IMR-90 (cell line): ENCODE data around the gene ZNF529. TPM values are rescaled to one million over a fixed set of nuclear protein-coding genes. Genes with fewer than 3 reads are reported as not detected.

Source experiments
- ATAC-seq: fragments of 200-7000 bp; cut with Tn5 transposase; 2 replicates; pipeline ENCODE4 v1.9.1; 2020; ENCODE audit warnings: low read depth, mild to moderate bottlenecking, moderate library complexity
- BruUV-seq: library from RNA; stranded (reverse); fragments of 400-500 nt; replicated peaks from 2 replicates; lab custom pipeline; 2021; lab: Mats Ljungman, UMichigan
- CTCF ChIA-PET: fragments of 300-600 bp; formaldehyde crosslinking; extraction: SDS; loops from one replicate; lab custom pipeline; 2021; ENCODE audit warnings: antibody characterized with exemption; lab: Yijun Ruan, JAX
- POLR2A ChIA-PET: fragments of 300-600 bp; sonication (Branson Sonifier 250); formaldehyde crosslinking; loops from one replicate; lab custom pipeline; 2022; ENCODE audit warnings: antibody characterized with exemption; ENCODE audit not compliant: unreplicated experiment; lab: Charles Lee
- DNase-seq: peaks from one replicate; pipeline ENCODE4 v3.0.0; 2013
- H2AFZ ChIP-seq: replicated peaks from 2 replicates; pipeline ENCODE3; 2013; ENCODE audit warnings: low read length, mild to moderate bottlenecking; ENCODE audit not compliant: poor library complexity
- H2AK5ac ChIP-seq: 2 replicates; pipeline ENCODE4 v1.6.1; 2013; ENCODE audit warnings: low read depth, low read length, inconsistent platforms
- H2AK9ac ChIP-seq: replicated peaks from 2 replicates; pipeline ENCODE3; 2013; ENCODE audit warnings: mild to moderate bottlenecking, low read depth, low read length, moderate library complexity; ENCODE audit not compliant: poor library complexity
- H2BK120ac ChIP-seq: 2 replicates; pipeline ENCODE4 v1.6.1; 2013; ENCODE audit warnings: low read depth, low read length, inconsistent platforms
- H2BK15ac ChIP-seq: 3 replicates; pipeline ENCODE4 v1.6.1; 2013; ENCODE audit warnings: low read depth, low read length, inconsistent platforms
- H2BK20ac ChIP-seq: 2 replicates; pipeline ENCODE4 v1.6.1; 2013; ENCODE audit warnings: low read depth, mild to moderate bottlenecking, inconsistent platforms, low read length, moderate library complexity
- H2BK5ac ChIP-seq: 2 replicates; pipeline ENCODE4 v1.6.1; 2013; ENCODE audit warnings: mild to moderate bottlenecking, low read depth, low read length, inconsistent platforms; ENCODE audit not compliant: poor library complexity, severe bottlenecking
- H3K14ac ChIP-seq: replicated peaks from 2 replicates; pipeline ENCODE4 v1.6.1; 2013; ENCODE audit warnings: low read depth, low read length, inconsistent platforms
- H3K18ac ChIP-seq: 2 replicates; pipeline ENCODE4 v1.6.1; 2013; ENCODE audit warnings: low read depth, low read length, control low read depth
- H3K23ac ChIP-seq: 2 replicates; pipeline ENCODE4 v1.6.1; 2013; ENCODE audit warnings: low read depth, low read length, inconsistent platforms
- H3K27ac ChIP-seq: 2 replicates; pipeline ENCODE4 v1.5.1; 2013; ENCODE audit warnings: mild to moderate bottlenecking, control low read depth, low read length; ENCODE audit not compliant: insufficient read depth
- H3K27me3 ChIP-seq: 2 replicates; pipeline ENCODE4 v1.6.1; 2013; ENCODE audit warnings: low read length; ENCODE audit not compliant: control insufficient read depth, insufficient read depth
- H3K36me3 ChIP-seq: 2 replicates; pipeline ENCODE4 v1.6.1; 2013; ENCODE audit warnings: low read length, mixed read lengths; ENCODE audit not compliant: control insufficient read depth, insufficient read depth
- H3K4ac ChIP-seq: 2 replicates; pipeline ENCODE4 v1.6.1; 2013; ENCODE audit warnings: low read depth, low read length, inconsistent platforms
- H3K4me1 ChIP-seq: 2 replicates; pipeline ENCODE4 v1.6.1; 2013; ENCODE audit warnings: low read length, mixed read lengths; ENCODE audit not compliant: control insufficient read depth, insufficient read depth
- H3K4me2 ChIP-seq: 2 replicates; pipeline ENCODE4 v1.6.1; 2013; ENCODE audit warnings: low read depth, mild to moderate bottlenecking, control low read depth, low read length, moderate library complexity
- H3K4me3 ChIP-seq: 2 replicates; pipeline ENCODE4 v1.5.1; 2013; ENCODE audit warnings: low read depth, mild to moderate bottlenecking, control low read depth, low read length, moderate library complexity; ENCODE audit not compliant: insufficient read depth
- H3K56ac ChIP-seq: 2 replicates; pipeline ENCODE4 v1.6.1; 2013; ENCODE audit warnings: low read length, inconsistent platforms; ENCODE audit not compliant: insufficient read depth; ENCODE audit errors: extremely low read depth
- H3K79me1 ChIP-seq, 2 experiments: 2 replicates each; pipeline ENCODE4 v1.6.1; 2013; ENCODE audit warnings: low read length in 2 of 2, inconsistent platforms in 1 of 2, low read depth in 1 of 2
- H3K9ac ChIP-seq: 2 replicates; pipeline ENCODE4 v1.6.1; 2013; ENCODE audit warnings: low read depth, low read length, control low read depth
- H3K9me1 ChIP-seq: 2 replicates; pipeline ENCODE4 v1.6.1; 2013; ENCODE audit warnings: low read length, inconsistent platforms; ENCODE audit not compliant: insufficient read depth
- H3K9me3 ChIP-seq: 2 replicates; pipeline ENCODE4 v1.6.1; 2013; ENCODE audit warnings: low read length; ENCODE audit not compliant: control insufficient read depth, insufficient read depth
- H4K20me1 ChIP-seq: 2 replicates; pipeline ENCODE4 v1.6.1; 2013; ENCODE audit warnings: low read length, inconsistent platforms; ENCODE audit not compliant: insufficient read depth
- H4K5ac ChIP-seq: 2 replicates; pipeline ENCODE4 v1.6.1; 2013; ENCODE audit warnings: mild to moderate bottlenecking, low read depth, low read length, control low read depth
- H4K8ac ChIP-seq, 2 experiments: 2 replicates each; pipeline ENCODE4 v1.6.1; 2013; ENCODE audit warnings: low read depth in 2 of 2, low read length in 2 of 2, control low read depth in 1 of 2, inconsistent platforms in 1 of 2
- H4K91ac ChIP-seq: 2 replicates; pipeline ENCODE4 v1.6.1; 2013; ENCODE audit warnings: low read depth, low read length, inconsistent platforms; ENCODE audit not compliant: insufficient read depth
- CHD1 ChIP-seq: IDR thresholded peaks from 2 replicates; pipeline ENCODE4 v1.6.1; 2012; ENCODE audit warnings: low read depth, low read length, improper control_type of control experiment
- CTCF ChIP-seq: conservative IDR thresholded peaks from 2 replicates; pipeline ENCODE4 v1.5.1; 2012; ENCODE audit warnings: mild to moderate bottlenecking, low read depth, low read length, improper control_type of control experiment
- ELK1 ChIP-seq: fragments of 150-350 bp; IDR thresholded peaks from 2 replicates; pipeline ENCODE4 v1.6.1; 2016; ENCODE audit warnings: low read depth, mild to moderate bottlenecking, low read length, moderate library complexity, borderline replicate concordance
- FOS ChIP-seq: fragments of 150-350 bp; IDR thresholded peaks from 2 replicates; pipeline ENCODE4 v1.6.1; 2016; ENCODE audit warnings: low read depth, low read length
- MAFK ChIP-seq: IDR thresholded peaks from 2 replicates; pipeline ENCODE4 v1.6.1; 2012; ENCODE audit warnings: low read depth, low read length, improper control_type of control experiment
- MAZ ChIP-seq: IDR thresholded peaks from 2 replicates; pipeline ENCODE4 v1.6.1; 2012; ENCODE audit warnings: low read depth, mild to moderate bottlenecking, low read length, improper control_type of control experiment, moderate library complexity, borderline replicate concordance
- MXI1 ChIP-seq: IDR thresholded peaks from 2 replicates; pipeline ENCODE4 v1.6.1; 2012; ENCODE audit warnings: low read depth, mild to moderate bottlenecking, low read length, moderate library complexity, borderline replicate concordance
- NFE2L2 ChIP-seq: fragments of 150-350 bp; IDR thresholded peaks from 2 replicates; pipeline ENCODE4 v1.6.1; 2016; ENCODE audit warnings: low read depth, mild to moderate bottlenecking, low read length
- RAD21 ChIP-seq: IDR thresholded peaks from 2 replicates; pipeline ENCODE4 v1.6.1; 2012; ENCODE audit warnings: low read length, improper control_type of control experiment
- RCOR1 ChIP-seq: IDR thresholded peaks from 2 replicates; pipeline ENCODE4 v1.6.1; 2012; ENCODE audit warnings: mild to moderate bottlenecking, low read length, improper control_type of control experiment; ENCODE audit not compliant: insufficient replicate concordance
- SMC3 ChIP-seq: fragments of 150-350 bp; IDR thresholded peaks from 2 replicates; pipeline ENCODE4 v1.6.1; 2016; ENCODE audit warnings: low read depth, mild to moderate bottlenecking, antibody characterized with exemption, low read length, moderate library complexity
- WGBS, 2 experiments: methylation state at CpG; one replicate each; pipeline versions ENCODE4 v1.1.5 to v1.1.7; 2013; ENCODE audit warnings: missing lambda C conversion rate in 2 of 2; ENCODE audit not compliant: insufficient read length in 1 of 2; ENCODE audit errors: extremely low coverage in 2 of 2; 5-methylcytosine and 5-hydroxymethylcytosine counted together
- dilution Hi-C: fragments of 300-500 bp; cut with HindIII; formaldehyde crosslinking; loops from one replicate; pipeline ENCODE4 v1.14.3; 2018; ENCODE audit warnings: low sequenced_read_pairs; ENCODE audit not compliant: unreplicated experiment
- in situ Hi-C: fragments of 300-500 bp; cut with MboI; formaldehyde crosslinking; loops from 3 replicates; pipeline ENCODE4 v1.14.3; 2019; ENCODE audit warnings: low sequenced_read_pairs, inconsistent platforms, mixed read lengths
- intact Hi-C: fragments of 100-400 bp; cut with micrococcal nuclease; formaldehyde crosslinking; loops from 2 replicates; pipeline ENCODE4 v1.10.0; 2022
- polyA plus RNA-seq, 3 experiments: library from polyadenylated mRNA; depleted of rRNA; stranded (reverse); fragments of >200 nt; gene quantifications; 2 replicates each; pipeline ENCODE4 v1.2.3, GENCODE V29; 2012; ENCODE audit warnings: low replicate concordance in 1 of 3
- total RNA-seq: library from RNA; depleted of rRNA; stranded (reverse); fragments of >200 nt; gene quantifications from 2 replicates; pipeline ENCODE4 v1.2.3, GENCODE V29; 2012

The ZNF529 gene
- total and polyA plus RNA-seq, 2 of the 4 experiments (the other 2 are of a cell fraction): 2.4 to 6.8 TPM

- ATAC-seq (no peak), DNase-seq (peak; percentile 3)
- dilution Hi-C loops (no loop called here), in situ Hi-C loops (no loop called here), intact Hi-C loops (no loop called here)
- no TSS peak for BruUV-seq
- Histone ChIP-seq H3K79me1 (no peaks in the 10 kb centered on the region), H3K27me3 (no peaks in the 10 kb centered on the region), H3K27ac (no peak overlapping the region), H3K4me1 (no peaks in the 10 kb centered on the region), H3K4me3 (no peak overlapping the region), H4K5ac (no peak overlapping the region), H3K9ac (no peak overlapping the region), H3K4me2 (no peak overlapping the region), H2AFZ (no peak overlapping the region), H3K4ac (no peak overlapping the region), H2AK5ac (no peak overlapping the region), H2AK9ac (no peak overlapping the region), H3K9me1 (no peaks in the 10 kb centered on the region), H2BK15ac (no peak overlapping the region), H3K14ac (no peak overlapping the region), H3K18ac (no peak overlapping the region), H4K20me1 (no peaks in the 10 kb centered on the region), H3K56ac (no peak overlapping the region), H2BK20ac (no peak overlapping the region), H4K8ac (no peak overlapping the region), H2BK5ac (no peak overlapping the region), H3K9me3 (peaks cover 64% of the 10 kb centered on the region), H3K23ac (no peak overlapping the region), H3K36me3 (peaks cover 38% of the 10 kb centered on the region), H2BK120ac (no peak overlapping the region), H4K91ac (no peak overlapping the region)
- no CpG with 5 or more reads among the region's 5 CpGs for WGBS, 2 experiments
- CTCF ChIA-PET: no interaction called here
- no peak for TF ChIP-seq CTCF
- TF ChIP-seq SMC3: no peak
- TF ChIP-seq RAD21: no peak
- TF ChIP-seq FOS: no peak
- TF ChIP-seq MAZ: no peak
- TF ChIP-seq CHD1: no peak
- no peak for TF ChIP-seq RCOR1
- TF ChIP-seq MAFK: no peak
- no peak for TF ChIP-seq ELK1
- no peak for TF ChIP-seq NFE2L2
- TF ChIP-seq MXI1: no peak
- POLR2A ChIA-PET: no interaction called here
Measured at GRCh38 chr19:36547001-36547732, 25.9 kb downstream of the ZNF529 start.
